ENCODE results near the gene FLT1.

FLT1 gene

GRCh38 chr13:28346154-28346553, 148.8 kb downstream of the FLT1 start:
- DNase-seq (ENCODE audit: low spot score): no peak

DNA sequence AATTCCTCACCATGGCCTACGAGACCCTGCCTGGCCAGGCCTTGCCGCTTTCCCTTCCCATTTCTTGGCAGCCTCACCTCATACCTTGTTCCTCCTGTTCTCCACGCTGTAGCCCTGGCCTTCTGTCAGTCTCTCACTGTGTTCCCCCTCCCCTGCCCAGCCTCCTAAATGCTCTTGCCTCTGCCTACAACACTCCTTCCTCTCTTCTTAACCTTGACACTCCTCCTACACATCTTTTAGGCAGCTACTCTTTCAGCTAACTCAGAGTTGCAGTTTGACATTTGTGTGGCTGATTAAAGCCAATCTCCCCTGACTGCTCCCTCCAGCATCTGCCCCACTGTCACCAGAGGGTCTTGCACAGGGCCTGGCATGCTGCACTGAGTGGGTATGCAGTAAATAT, 150.8 kb downstream of the FLT1 start:
- DNase-seq (ENCODE audit: low spot score): no peak

DNA sequence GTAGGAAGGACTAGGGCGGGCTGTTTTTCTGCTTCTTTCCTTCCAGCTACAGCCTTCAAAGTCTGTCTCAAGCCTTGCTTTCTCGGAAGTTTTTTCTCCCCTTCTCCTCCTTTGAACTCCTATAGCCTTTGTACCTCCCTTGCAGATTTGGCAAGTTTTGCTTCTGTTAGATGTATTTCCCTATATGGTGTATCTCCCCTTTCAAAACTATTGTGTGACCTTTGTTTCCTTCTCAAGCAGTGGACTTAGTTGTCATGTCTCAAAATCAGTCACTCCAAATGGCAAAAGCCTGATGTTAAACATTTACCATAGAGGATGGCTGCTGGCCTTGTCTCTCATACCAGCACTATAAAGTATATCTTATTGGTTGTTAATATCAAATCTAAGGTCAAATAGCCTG, 152.7 kb downstream of the FLT1 start:
- DNase-seq (ENCODE audit: low spot score): no peak

GRCh38 chr13:28340272-28340793, 154.6 kb downstream of the FLT1 start:
- no peak for DNase-seq (ENCODE audit: low spot score)

DNA sequence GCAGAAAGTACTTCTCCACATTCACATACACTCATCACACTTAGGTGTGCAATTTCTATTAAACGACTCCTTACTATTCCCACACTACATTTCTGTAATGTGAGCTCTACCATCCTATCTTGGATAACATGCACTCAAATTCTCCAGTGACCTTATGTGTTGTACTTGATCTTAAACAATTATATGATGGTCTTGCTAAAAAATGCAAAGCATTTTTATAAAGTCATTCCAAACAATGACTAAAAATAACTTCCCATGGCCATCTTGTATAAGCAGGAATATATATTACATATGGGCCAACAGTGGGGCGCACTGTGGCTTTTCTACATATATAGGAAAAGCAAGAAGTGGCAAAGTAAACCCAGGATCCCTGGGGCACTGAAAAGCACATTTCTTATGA, 155.5 kb downstream of the FLT1 start:
- DNase-seq (ENCODE audit: low spot score): no peak

DNA sequence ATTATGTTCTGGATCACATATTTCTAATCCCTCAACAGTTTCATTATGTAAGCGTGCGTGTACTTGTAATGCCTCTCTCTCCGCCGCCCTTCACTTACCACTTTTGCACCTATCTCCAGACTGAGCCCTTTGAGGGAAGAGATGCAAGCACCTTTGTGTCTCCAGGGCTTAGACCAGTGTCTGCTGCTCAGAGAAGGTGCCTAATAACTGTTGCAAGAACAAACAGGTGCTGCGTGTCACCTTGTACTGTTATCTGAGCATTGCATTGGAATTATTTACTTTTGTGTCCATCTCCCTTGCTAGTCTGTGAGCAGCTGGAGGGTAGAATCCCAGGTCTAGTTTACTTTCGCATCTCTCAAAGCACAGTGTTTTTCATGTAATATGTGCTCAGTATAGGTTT, 156.2 kb downstream of the FLT1 start:
- DNase-seq (ENCODE audit: low spot score): no peak

DNA sequence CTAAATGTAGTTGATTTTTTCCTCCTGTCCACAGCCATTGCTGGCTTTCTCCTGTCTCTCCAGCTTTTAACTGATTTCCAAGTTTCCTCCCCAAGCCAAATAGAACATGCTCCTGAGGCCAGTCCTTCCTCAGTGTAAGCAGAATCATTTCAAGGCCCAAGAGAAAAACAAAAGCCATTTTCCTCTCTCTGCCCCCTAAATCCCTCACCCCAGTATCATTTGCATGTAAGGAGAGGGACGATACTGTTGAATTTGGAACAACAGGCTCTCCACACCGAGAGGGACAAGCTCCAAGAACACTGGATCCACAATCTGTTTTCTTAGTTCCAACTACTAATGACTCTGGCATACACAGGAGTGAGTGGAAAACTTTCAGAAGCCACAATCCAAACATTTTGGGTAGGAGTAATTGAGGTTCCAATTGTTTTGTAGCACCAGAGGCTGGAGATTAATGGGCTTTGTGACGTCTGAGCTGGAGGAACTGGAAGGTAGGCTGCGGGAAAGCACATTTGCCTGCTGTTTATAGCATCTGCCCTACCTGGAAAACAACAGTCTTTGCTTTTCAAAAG, 156.8 kb downstream of the FLT1 start:
- no peak for DNase-seq (ENCODE audit: low spot score)

DNA sequence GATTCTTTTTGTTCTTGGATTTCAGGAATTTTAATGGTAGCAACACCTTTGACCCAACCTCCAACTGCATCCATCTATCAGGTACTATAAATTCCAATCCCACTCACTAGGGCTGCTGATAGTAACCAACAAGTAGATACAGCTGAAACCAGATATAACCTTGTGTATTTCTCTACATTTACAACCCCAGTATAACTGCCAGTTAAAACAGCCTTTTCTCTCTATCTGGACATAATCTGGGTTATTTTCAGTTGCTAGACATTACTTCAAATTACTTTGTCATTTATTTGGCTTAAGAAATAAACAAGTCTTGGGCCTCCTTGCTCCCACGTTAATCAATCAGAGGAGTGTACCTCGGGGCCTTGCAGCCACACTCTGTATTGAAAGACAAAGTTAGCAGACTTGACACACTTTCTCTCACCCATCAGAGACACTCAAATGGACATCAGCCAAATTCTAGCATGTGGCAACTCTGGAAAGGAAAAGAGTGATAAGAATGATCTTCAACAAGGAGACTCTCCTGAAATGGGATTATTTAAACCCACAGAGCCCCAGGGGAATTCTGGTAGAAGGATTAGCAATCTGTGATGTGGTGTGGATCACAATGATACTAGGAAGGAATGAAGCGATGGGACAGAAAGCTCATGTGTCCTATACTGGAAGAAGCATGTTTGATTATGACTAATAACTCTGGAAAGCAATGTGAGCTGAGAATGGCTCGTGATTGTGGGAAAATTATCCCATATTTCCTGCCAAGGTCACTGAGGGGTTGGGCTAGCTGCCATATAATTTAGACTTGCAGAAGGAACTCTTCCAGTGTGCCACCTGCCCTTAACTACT, 157.5 kb downstream of the FLT1 start:
- no peak for DNase-seq (ENCODE audit: low spot score)

DNA sequence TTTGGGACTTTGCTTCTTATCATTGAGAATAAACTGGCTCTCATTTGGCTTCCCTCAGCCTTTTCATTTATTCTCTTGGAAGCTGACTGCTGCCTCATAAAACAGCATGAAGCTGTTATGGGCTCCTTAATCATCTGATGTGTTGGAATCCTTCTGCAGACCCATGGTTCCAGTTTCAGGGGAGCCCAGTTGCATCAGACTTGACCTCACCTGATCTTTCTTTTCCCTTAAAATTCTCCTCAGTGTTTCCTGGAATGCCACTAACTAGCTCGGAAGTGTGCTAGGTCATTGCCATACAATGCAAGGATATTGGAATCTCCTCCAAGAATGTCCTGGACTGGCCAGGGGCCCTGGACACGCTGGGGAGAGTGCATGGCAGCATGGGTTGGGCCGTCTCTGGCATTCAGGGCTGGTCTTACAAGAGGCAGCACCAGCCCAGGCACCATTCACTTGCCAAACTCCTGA, 158.7 kb downstream of the FLT1 start:
- DNase-seq (ENCODE audit: low spot score): no peak

DNA sequence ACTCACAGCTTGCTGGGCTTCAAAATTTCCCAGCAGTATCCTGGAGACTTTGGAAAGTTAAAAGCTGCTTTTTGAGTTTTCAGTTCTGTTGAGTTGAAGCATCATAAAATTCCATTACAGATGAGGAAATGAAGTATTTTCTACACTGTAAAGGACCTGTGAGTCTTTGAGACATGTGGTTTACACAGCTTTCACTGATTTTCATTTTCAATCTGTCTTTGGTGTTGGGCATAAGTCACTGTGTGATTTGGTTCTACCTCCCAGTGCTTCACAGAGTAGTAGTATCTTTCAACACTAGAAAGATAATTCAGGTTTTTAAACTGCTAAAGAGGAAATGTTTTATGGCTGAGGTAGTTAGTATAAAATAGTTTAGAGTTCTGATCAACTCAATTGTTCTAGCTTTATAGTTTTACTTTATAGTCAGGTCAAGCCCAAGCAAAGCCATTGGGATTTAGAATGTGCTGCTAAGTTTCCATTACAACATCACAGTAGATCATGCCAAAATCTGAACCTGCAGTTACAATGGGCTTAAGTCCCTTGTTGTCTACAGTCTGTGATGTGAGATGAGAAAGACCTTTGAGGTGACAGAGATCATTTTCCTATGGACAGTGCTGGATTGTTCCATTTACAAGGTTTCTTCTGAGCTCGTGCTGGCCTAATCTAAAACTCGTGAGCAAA, 161.6 kb downstream of the FLT1 start:
- no peak for DNase-seq (ENCODE audit: low spot score)

DNA sequence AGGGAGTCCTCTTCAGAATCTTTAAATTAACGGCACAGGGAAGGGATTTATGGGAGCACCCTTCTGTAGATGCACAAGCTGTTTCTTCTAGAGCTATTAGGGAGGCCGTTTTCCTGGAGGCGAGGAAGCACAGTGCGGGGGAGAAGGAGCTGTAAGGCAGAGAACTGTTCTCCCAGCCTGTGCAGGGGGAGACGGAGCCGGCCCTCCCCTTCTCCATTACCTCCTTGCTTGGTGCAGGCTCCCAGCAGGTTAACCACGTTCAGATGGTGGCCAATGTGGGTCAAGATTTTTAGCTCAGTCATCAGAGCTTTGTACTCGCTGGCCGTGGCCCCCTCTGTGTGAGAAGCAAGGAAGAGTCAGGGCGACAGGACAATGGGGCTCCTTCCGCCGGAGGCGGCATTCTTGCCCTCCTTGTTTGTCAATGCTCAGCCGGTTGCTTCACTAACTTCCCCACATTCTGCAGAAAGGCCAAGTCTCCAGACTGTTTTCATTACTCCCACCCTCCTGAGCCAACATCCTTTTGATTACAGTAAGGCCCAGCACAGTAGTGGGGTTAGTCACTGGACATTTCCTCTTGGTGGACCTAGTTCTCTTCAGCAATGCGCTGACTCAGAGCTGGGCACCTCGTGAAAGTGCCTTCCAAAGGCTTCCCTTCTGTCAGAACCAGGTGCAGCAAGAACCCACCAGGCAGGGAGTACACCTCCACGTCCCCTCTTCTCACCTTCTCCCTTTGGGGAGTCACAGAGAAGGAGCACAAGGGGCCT, 165.4 kb downstream of the FLT1 start:
- peak; percentile 36 for DNase-seq (ENCODE audit: low spot score)

GRCh38 chr13:28328271-28328607, 166.7 kb downstream of the FLT1 start:
- no peak for DNase-seq (ENCODE audit: low spot score)

GRCh38 chr13:28327373-28328270, 167.3 kb downstream of the FLT1 start:
- DNase-seq (ENCODE audit: low spot score): no peak

DNA sequence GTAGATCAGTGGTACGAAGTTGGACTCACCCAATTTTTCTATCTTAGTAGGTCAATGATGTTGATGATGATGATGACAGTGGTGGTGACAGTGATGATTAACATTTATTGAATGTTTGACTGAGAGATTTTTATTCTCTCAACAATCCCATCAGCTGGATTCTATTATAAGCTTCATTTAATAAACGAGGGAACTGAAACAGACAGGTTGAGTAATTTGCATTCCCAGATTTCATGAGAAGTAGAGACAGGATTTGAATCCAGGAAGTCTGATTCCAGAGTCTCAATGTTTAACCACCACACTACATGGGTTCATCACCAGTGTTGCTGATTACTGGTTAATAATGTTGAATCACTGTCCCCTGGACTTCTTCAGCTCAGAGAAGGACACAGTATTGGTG, 168.9 kb downstream of the FLT1 start:
- no peak for DNase-seq (ENCODE audit: low spot score)

DNA sequence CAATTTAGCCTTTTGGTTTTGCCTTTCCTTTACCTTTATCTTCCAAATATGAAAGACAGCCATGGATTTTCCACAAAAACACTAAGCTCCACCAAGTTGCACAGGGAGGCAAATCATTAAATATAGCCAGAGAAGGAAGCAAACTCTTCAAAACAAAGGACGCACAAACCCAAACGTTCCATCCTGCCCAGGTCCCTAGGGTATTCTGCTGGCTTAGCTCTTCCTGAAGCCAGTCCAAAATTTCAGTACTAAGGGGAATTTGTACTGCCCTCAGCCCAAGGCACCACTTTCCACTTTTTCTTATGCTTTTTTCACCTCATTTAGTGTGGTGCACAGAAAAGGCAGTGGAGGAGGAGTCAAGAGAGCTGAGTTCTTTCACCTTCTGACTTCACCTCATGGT, 169.9 kb downstream of the FLT1 start:
- no peak for DNase-seq (ENCODE audit: low spot score)

DNA sequence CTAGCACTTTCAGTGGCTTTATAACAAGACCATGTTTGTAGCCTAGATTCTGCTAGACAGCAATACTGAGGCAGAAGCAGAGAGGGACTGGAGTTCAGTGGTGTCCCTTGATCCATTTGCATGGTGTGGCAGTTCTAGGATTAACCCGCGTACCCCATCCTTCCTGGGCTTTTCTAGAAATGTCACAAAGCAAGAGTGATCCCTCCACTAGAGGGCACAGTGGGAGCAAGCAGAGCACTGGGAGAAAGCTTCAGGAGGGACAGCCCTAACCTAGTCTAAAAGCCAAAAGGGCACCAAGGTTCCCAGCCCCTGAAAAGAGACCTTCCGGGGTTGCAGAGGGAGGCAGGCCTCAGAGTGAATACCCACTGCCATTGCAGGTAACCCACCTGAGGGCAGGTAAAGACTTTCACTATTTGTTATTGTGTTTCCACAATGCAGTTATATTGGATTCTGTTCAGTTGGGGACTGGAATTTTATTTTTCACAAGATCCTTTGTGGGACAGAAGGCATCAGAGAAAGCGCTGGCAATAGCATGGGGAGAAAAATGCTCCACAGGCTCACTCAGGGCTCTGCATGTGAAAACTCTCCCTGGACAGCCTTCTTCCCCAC, 170.6 kb downstream of the FLT1 start:
- peak; percentile 61 for DNase-seq (ENCODE audit: low spot score)

DNA sequence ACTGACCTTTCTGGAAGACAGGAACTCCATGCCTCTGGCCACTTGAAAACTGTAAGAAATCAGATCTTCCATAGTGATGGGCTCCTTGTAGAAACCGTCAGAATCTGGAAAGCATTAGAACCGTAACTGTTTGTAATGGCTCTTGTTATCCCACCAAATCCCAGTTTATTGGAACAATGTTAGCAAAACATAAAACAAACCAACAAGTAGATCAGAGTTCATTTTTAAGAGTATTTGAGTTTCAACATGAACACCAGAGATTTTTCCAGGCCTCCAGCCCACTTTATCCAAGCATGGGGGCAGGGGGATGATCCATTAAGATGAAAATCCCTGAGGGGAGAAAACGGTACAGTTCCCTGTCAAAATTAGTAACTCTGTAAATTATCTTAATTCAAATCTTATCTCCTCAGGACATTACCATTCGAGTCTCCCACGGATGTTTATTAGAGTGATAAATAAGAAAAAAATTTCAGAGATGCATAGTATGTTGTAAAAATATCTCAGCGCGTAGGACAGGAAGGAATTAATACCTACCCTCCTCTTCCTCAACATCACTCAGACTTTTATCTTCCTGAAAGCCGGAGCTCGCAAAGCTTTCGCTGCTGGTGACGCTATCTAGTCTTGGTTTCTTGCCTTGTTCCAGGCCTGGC, 172.5 kb downstream of the FLT1 start:
- no peak for DNase-seq (ENCODE audit: low spot score)

DNA sequence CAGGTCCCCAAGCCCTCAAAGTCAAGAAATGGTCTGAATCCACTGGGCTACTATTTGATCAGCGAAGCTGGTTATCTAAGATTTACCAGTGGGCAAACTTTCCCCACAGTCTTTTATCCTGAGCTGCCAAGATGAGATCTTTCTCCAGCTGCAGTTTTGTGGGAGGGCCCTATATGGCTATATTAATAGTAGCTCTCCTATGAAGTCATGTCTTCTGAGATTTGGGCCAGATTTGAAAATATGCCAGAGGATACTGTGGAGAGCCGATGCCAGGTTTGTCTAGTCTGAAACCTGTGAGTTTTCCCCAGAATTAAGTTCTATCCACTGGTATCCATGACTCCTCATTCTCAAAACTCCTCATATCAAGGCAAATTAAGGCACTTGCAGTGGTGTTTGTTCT, 173.2 kb downstream of the FLT1 start:
- no peak for DNase-seq (ENCODE audit: low spot score)

DNA sequence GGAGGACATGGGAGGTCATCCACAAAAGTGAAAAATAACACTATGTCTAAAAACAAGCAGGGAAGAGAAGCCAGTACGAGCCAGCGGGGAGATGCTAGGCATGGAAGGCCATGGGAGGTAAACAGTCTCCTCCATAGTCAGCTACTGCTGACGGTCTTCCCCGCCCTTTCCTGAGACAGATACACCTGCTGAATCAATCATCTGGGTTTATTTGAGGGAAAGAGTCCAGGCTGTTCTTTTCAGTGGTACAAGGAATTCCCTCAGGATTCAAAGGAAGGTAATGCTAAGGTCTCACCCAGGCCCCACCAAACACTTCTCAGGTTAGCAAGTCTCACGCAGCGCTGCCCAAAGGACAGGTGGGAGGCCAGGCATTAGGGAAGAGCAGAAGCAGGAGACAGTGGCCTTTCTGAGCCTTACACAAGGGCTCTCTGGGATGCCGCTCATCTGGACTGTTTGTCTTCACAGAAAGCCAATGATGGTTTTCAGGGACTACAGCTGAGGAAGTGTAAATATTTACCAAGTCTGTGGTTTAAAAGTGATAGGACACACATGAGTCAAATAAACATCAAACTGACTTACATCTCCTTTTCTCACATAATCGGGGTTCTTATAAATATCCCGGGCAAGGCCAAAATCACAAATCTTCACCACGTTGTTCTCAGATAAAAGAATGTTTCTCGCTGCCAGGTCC, 173.9 kb downstream of the FLT1 start:
- no peak for DNase-seq (ENCODE audit: low spot score)

GRCh38 chr13:28320209-28320608, 174.7 kb downstream of the FLT1 start:
- DNase-seq (ENCODE audit: low spot score): no peak
